AG04449 (cell line): Measurements from ENCODE around the gene GPX3.
A peak's percentile ranks its signal among the peaks of the same experiment; 100 is the strongest.

Experiments
- CTCF ChIA-PET: fragments of 350-600 bp; formaldehyde crosslinking; extraction: SDS; loops from one replicate; lab custom pipeline; 2021; ENCODE audit warnings: antibody characterized with exemption; lab: Yijun Ruan, JAX
- POLR2A ChIA-PET: fragments of 400-600, 350-600 bp; formaldehyde crosslinking; extraction: SDS; loops from one replicate; lab custom pipeline; 2020; ENCODE audit warnings: antibody characterized with exemption, inconsistent platforms; lab: Yijun Ruan, JAX
- DNase-seq: peaks from one replicate; pipeline ENCODE4 v3.0.0-alpha.2; 2010; ENCODE audit warnings: low read depth, low spot score
- H3K4me3 ChIP-seq: 2 replicates; pipeline ENCODE4 v1.5.1; 2011; ENCODE audit warnings: low read depth, mild to moderate bottlenecking, control low read depth, low read length
- CTCF ChIP-seq: IDR thresholded peaks from one replicate; pipeline ENCODE4 v1.5.1; 2011; ENCODE audit warnings: mild to moderate bottlenecking, moderate library complexity, low read length, control low read depth, inconsistent platforms; ENCODE audit not compliant: insufficient read depth; ENCODE audit errors: missing control alignments

The GPX3 gene

GRCh38 chr5:150993422-150993821, 27.0 kb upstream of the GPX3 start:
- CTCF ChIA-PET = no interaction called here
- DNase-seq = no peak
- TF ChIP-seq CTCF = no peak
- POLR2A ChIA-PET = no interaction called here
- no peak overlapping the region for H3K4me3 ChIP-seq

- H3K4me3 ChIP-seq = no peak overlapping the region
- CTCF ChIA-PET = interaction anchor here (1.3 kb wide), 1 partner anchor 173 kb away, joined by 3 read pairs; no protein-coding TSS in a partner anchor
- no peak for TF ChIP-seq CTCF
- no peak for DNase-seq
- POLR2A ChIA-PET = no interaction called here
Observed at GRCh38 chr5:150993826-150994412, 26.5 kb upstream of the GPX3 start.

- ChIA-PET CTCF (interaction anchor here (7.0 to 7.7 kb wide), 2 partner anchors 116 to 166 kb away, joined by 102 to 107 read pairs; no protein-coding TSS in a partner anchor), POLR2A (no interaction called here)
- no peak for TF ChIP-seq CTCF
- no peak for DNase-seq
- H3K4me3 ChIP-seq = no peak overlapping the region
Observed at GRCh38 chr5:150999704-151000442, 20.5 kb upstream of the GPX3 start.

GRCh38 chr5:151001436-151001835, 19.0 kb upstream of the GPX3 start:
- DNase-seq = no peak
- POLR2A ChIA-PET = no interaction called here
- CTCF ChIA-PET = interaction anchor here (1.0 to 7.7 kb wide), 7 partner anchors 19 to 164 kb away, joined by 4 to 107 read pairs (median 6); no protein-coding TSS in a partner anchor
- TF ChIP-seq CTCF = no peak
- H3K4me3 ChIP-seq = no peak overlapping the region

- no peak overlapping the region for H3K4me3 ChIP-seq
- DNase-seq = no peak
- TF ChIP-seq CTCF = peak; percentile 2
- ChIA-PET CTCF (interaction anchor here (0.6 to 7.7 kb wide), 17 partner anchors 10 to 317 kb away, joined by 3 to 107 read pairs (median 4); no protein-coding TSS in a partner anchor), POLR2A (interaction anchor here (0.8 kb wide), 1 partner anchor 163 kb away, joined by 3 read pairs; no protein-coding TSS in a partner anchor)
Observed at GRCh38 chr5:151002250-151002649, 18.1 kb upstream of the GPX3 start.

- TF ChIP-seq CTCF = no peak
- DNase-seq = no peak
- no peak overlapping the region for H3K4me3 ChIP-seq
- ChIA-PET POLR2A (interaction anchor here (0.8 kb wide), 1 partner anchor 162 kb away, joined by 3 read pairs; no protein-coding TSS in a partner anchor), CTCF (interaction anchor here (0.6 to 7.7 kb wide), 14 partner anchors 9 to 317 kb away, joined by 3 to 107 read pairs (median 4); no protein-coding TSS in a partner anchor)
Observed at GRCh38 chr5:151002681-151003502, 17.5 kb upstream of the GPX3 start.
